GM10266 (cell line): ENCODE results near the gene HOPX.

ENCODE experiments used
- DNase-seq: peaks from one replicate; pipeline ENCODE4 v3.0.0; 2012; ENCODE audit errors: extremely low spot score
- TF ChIP-seq, protein P1 (sequence below): IDR thresholded peaks from 2 replicates; pipeline ENCODE4 v1.5.1; 2012; ENCODE audit warnings: mild to moderate bottlenecking, low read depth; ENCODE audit not compliant: control insufficient read depth, insufficient read depth; ENCODE audit errors: missing control alignments

HOPX gene

DNA sequence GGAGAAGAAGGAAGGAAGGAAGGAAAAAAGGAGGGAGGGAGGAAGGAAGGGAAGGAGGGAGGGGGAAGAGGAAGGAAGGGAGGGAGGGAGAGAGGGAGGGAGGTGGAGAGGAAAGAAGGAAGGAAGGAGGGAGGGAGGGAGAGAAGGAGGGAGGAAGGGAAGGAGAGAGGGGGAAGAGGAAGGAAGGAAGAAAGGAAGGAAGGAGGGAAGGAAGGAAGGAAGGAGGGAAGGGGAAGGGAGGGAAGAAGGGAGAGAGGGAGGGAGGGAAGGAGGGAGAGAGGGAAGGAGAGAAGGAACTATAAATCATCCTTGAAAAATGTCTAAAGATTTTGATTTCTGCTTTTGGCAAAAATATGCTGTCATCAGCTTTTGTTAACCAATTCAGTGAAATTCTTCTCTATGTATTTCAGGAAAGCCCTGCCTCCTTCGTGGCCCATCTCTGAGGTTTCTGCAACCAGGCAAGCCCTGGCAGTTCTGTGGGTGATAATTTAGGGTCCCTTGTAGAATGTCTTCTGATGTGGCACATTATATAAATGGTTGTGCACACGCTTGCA lies 7.1 kb upstream of the HOPX start:
- DNase-seq: no peak

GRCh38 chr4:56686537-56687231 lies 5.6 kb upstream of the HOPX start:
- no peak for DNase-seq
- TF ChIP-seq, protein P1, sequence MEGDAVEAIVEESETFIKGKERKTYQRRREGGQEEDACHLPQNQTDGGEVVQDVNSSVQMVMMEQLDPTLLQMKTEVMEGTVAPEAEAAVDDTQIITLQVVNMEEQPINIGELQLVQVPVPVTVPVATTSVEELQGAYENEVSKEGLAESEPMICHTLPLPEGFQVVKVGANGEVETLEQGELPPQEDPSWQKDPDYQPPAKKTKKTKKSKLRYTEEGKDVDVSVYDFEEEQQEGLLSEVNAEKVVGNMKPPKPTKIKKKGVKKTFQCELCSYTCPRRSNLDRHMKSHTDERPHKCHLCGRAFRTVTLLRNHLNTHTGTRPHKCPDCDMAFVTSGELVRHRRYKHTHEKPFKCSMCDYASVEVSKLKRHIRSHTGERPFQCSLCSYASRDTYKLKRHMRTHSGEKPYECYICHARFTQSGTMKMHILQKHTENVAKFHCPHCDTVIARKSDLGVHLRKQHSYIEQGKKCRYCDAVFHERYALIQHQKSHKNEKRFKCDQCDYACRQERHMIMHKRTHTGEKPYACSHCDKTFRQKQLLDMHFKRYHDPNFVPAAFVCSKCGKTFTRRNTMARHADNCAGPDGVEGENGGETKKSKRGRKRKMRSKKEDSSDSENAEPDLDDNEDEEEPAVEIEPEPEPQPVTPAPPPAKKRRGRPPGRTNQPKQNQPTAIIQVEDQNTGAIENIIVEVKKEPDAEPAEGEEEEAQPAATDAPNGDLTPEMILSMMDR: no peak

More for the DNA sequence above, 7.1 kb upstream of the HOPX start:
- TF ChIP-seq, protein P1: no peak

DNA sequence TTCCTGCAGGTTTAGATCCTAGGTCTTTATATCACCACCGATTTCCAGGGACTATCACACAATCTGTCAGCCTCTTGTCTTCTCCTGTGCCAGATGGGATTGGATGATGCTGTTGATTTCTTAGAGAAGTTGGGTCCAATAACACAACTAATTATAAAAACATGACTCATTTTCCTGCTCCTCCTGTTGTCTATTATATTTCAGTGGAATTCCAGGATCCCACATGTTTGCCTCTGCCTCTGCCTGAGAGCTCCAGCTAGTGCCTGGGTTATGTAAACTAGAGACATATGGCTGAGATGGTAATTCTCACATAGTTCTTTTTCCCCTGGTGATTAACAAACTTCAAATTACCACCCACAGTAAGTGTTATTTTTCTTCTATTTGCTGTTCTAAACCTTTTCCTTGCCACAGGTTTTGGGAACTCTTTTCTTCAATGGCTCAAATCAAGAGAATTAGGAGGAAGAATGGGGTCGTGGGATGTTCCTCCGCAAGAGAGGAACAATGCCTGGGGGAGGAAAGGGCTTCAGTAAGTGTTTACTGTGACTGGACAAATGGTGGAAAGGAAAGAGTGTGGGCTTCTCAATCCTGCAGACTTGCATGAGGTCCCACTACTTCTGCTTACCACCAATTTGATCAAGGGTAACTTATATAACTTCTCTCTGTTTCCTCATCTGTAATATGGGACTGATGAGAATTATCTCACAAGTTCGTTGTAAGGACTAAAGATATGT lies 3.4 kb upstream of the HOPX start:
- TF ChIP-seq, protein P1: no peak
- no peak for DNase-seq

DNA sequence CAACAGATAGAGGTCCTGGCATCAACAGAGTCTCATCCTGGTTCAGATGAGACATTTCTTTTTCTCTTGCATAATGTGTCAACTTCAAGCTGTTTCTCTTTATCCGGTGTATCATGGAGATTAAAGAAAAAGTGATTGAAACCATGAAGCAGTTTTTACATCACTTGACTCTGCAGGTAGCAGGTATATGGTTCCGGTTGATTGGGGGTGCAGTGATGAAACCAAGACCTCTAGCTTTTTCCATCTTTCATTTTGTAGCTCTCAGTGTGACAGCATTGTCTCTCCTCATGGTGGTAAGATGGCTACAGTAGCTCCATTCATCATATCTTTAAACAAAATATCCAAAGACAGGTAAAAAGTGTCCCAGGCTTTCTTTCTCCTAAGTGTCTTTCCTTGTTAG lies 2.4 kb upstream of the HOPX start:
- DNase-seq: no peak
- TF ChIP-seq, protein P1: no peak

GRCh38 chr4:56681853-56682525 lies 893 bp upstream of the HOPX start:
- TF ChIP-seq, protein P1: no peak
- DNase-seq: no peak

- DNase-seq: no peak
- TF ChIP-seq, protein P1: no peak
Measured at GRCh38 chr4:56680266-56680665, 830 bp downstream of the HOPX start.
